ENCODE data around the gene C6. TPM values are rescaled to one million over a fixed set of nuclear protein-coding genes. Genes with fewer than 3 reads are reported as not detected.

C6 gene
- total and polyA plus RNA-seq, 9 of the 15 experiments (the other 6 are each of a cell fraction or from before 2014, with no cell fraction given), result 0.09 TPM; not detected in 8

- TF ChIP-seq ZFP30 (CRISPR knock-in tag; IDR thresholded peaks at IDR 0.05; ENCODE audit: borderline replicate concordance), result no peak
- TF ChIP-seq GABPB2 (CRISPR knock-in tag; conservative IDR thresholded peaks at IDR 0.05), result no peak
- no peak for TF ChIP-seq MTA2 (IDR thresholded peaks at IDR 0.05; ENCODE audit: low read depth)
- no peak for TF ChIP-seq RBM39 (optimal IDR thresholded peaks at IDR 0.05; ENCODE audit: low read depth, low read length)
- TF ChIP-seq TGIF2 (CRISPR knock-in tag; IDR thresholded peaks at IDR 0.05), result no peak
- TF ChIP-seq RFX5 (IDR thresholded peaks at IDR 0.05; ENCODE audit: low read depth, low read length), result no peak
- TF ChIP-seq MAZ (CRISPR knock-in tag; conservative IDR thresholded peaks at IDR 0.05 in 1 of 2, IDR thresholded peaks at IDR 0.05 in 1 of 2), result no peak
- TF ChIP-seq ETS1 (conservative IDR thresholded peaks at IDR 0.05; ENCODE audit: control insufficient read depth, low read depth, low read length), result no peak
- no peak for TF ChIP-seq SMAD3 (CRISPR knock-in tag; conservative IDR thresholded peaks at IDR 0.05)
- no peak for TF ChIP-seq ZNF609 (CRISPR knock-in tag; IDR thresholded peaks at IDR 0.05; ENCODE audit: borderline replicate concordance)
- TF ChIP-seq KHSRP (IDR thresholded peaks at IDR 0.05), result no peak
- no peak for TF ChIP-seq ZNF253 (CRISPR knock-in tag; conservative IDR thresholded peaks at IDR 0.05)
- TF ChIP-seq DEAF1 (CRISPR knock-in tag; IDR thresholded peaks at IDR 0.05), result no peak
- ChIA-PET CTCF (ENCODE audit: low intra/inter-chr PET ratio) (no interaction called here), POLR2A (no interaction called here)
- intact Hi-C loops (cut with micrococcal nuclease) (no loop called here), in situ Hi-C loops (cut with MboI) (no loop called here)
- no peak for ATAC-seq
- DNase-seq (ENCODE audit: extremely low read depth in 1 of 4, low spot score in 3 of 4), result no peak
- Histone ChIP-seq H3K9ac (ENCODE audit: insufficient read depth in 1 of 2, low read depth in 2 of 2, low read length in 2 of 2) (no peak overlapping the region), H3K27ac (ENCODE audit: extremely low read depth, low read depth, low read length) (no peak overlapping the region), H3K9me1 (ENCODE audit: control insufficient read depth, insufficient read depth, low read length) (no peaks in the 10 kb centered on the region), H3K9me3 (replicated peaks; ENCODE audit: control insufficient read depth, insufficient read depth, low read depth, low read length) (no peaks in the 10 kb centered on the region; the same call in 1 of the 2 replicates), H3K36me3 (ENCODE audit: control insufficient read depth, insufficient read depth, low read length) (no peaks in the 10 kb centered on the region), H4K20me1 (replicated peaks; ENCODE audit: control insufficient read depth, insufficient read depth, low read length) (no peaks in the 10 kb centered on the region), H3K4me2 (ENCODE audit: insufficient read depth, low read length) (no peak overlapping the region), H3K79me2 (ENCODE audit: control insufficient read depth, insufficient read depth, low read length) (no peaks in the 10 kb centered on the region), H3K27me3 (ENCODE audit: control insufficient read depth in 2 of 2, insufficient read depth in 2 of 2, low read length in 2 of 2) (no peaks in the 10 kb centered on the region), H3K4me3 (no peak overlapping the region), H2AFZ (ENCODE audit: low read depth, low read length) (no peak overlapping the region), H3K4me1 (replicated peaks in 1 of 2; ENCODE audit: control insufficient read depth in 2 of 2, insufficient read depth in 2 of 2, low read length in 2 of 2) (no peaks in the 10 kb centered on the region)
- BruUV-seq (replicated peaks), result no TSS peak
- no peak for FAIRE-seq
- 0% methylated on average over 3 of the region's 3 CpGs for WGBS (ENCODE audit: insufficient coverage, low coverage, missing lambda C conversion rate)
These were observed 41.3 kb downstream of the C6 start for GRCh38 chr5:41172012-41172411.
